KMS-11 (cell line): ENCODE data around the gene MYL5.

Experiments used
- H2AFZ ChIP-seq: fragments of 200-600 bp; sonication (generic); 2 replicates; pipeline ENCODE4 v1.6.1; 2016; ENCODE audit warnings: antibody characterized with exemption, mixed run types, low read depth
- H3K27ac ChIP-seq: fragments of 200-600 bp; sonication (generic); 2 replicates; pipeline ENCODE4 v1.6.1; 2016; ENCODE audit warnings: mild to moderate bottlenecking, mixed run types
- H3K27me3 ChIP-seq: fragments of 200-600 bp; sonication (generic); 2 replicates; pipeline ENCODE4 v1.6.1; 2017; ENCODE audit warnings: mild to moderate bottlenecking, low read depth, mixed run types, moderate library complexity; ENCODE audit not compliant: insufficient read depth
- H3K36me3 ChIP-seq: fragments of 200-600 bp; sonication (generic); 2 replicates; pipeline ENCODE4 v1.6.1; 2017; ENCODE audit warnings: mild to moderate bottlenecking, mixed run types; ENCODE audit not compliant: insufficient read depth
- H3K4me1 ChIP-seq: fragments of 200-600 bp; sonication (generic); 2 replicates; pipeline ENCODE4 v1.6.1; 2016; ENCODE audit warnings: mild to moderate bottlenecking, low read depth, mixed run types; ENCODE audit not compliant: poor library complexity, severe bottlenecking
- H3K4me2 ChIP-seq: fragments of 200-600 bp; sonication (generic); 2 replicates; pipeline ENCODE4 v1.7.0; 2016; ENCODE audit warnings: mild to moderate bottlenecking, mixed run types
- H3K4me3 ChIP-seq: fragments of 200-600 bp; sonication (generic); IDR thresholded peaks from 2 replicates; pipeline ENCODE4 v1.6.1; 2017; ENCODE audit warnings: low read depth, low read length, mixed read lengths; ENCODE audit not compliant: insufficient read depth
- H3K79me2 ChIP-seq: fragments of 200-600 bp; sonication (generic); 2 replicates; pipeline ENCODE4 v1.6.1; 2016; ENCODE audit warnings: low read depth, mixed run types; ENCODE audit not compliant: insufficient read depth
- H3K9ac ChIP-seq: fragments of 200-600 bp; sonication (generic); 2 replicates; pipeline ENCODE4 v1.6.1; 2016; ENCODE audit warnings: mild to moderate bottlenecking, mixed run types
- H4K20me1 ChIP-seq: fragments of 200-600 bp; sonication (generic); 2 replicates; pipeline ENCODE4 v1.6.1; 2016; ENCODE audit warnings: mild to moderate bottlenecking, mixed run types; ENCODE audit not compliant: insufficient read depth
- TF ChIP-seq, protein P1 (sequence below): fragments of 200-600 bp; sonication (generic); conservative IDR thresholded peaks from 2 replicates; pipeline ENCODE4 v1.6.1; 2017; ENCODE audit warnings: low read depth, mild to moderate bottlenecking, antibody characterized with exemption, low read length, moderate library complexity, mixed read lengths

Gene MYL5

DNA sequence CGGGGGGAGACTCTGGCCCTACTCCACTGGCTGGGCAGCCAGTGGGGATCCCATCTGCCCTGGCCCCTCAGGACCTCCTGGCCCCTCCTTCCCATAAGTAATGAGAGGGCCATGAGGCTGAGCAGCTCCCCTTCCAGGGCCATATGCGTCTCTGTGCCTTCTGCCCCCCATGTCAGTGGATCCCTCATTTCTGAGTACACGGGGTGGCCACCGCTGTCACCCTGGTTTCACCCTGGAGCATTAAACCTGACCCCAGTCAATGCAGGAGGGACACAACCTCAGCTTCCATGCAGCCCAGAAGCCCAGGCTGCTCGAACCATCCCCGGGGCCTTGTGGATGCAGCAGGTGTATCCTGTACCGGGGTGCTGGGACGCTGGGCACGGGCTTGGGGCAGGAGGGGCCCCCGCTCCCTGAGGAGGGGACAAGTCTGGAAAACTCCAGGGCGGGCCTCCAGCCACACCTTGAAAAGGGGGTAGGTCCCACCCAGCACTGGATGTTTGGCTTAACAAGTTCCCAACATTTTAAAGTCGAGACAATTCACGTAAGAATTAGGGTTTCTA lies 24.5 kb upstream of the MYL5 start:
- Histone ChIP-seq H3K36me3 (no peaks in the 10 kb centered on the region), H3K4me2 (no peak overlapping the region), H3K27me3 (no peaks in the 10 kb centered on the region), H3K79me2 (no peaks in the 10 kb centered on the region), H3K4me3 (no peak overlapping the region), H2AFZ (no peak overlapping the region), H3K27ac (no peak overlapping the region), H3K9ac (no peak overlapping the region), H4K20me1 (no peaks in the 10 kb centered on the region), H3K4me1 (no peaks in the 10 kb centered on the region)
- TF ChIP-seq, protein P1, sequence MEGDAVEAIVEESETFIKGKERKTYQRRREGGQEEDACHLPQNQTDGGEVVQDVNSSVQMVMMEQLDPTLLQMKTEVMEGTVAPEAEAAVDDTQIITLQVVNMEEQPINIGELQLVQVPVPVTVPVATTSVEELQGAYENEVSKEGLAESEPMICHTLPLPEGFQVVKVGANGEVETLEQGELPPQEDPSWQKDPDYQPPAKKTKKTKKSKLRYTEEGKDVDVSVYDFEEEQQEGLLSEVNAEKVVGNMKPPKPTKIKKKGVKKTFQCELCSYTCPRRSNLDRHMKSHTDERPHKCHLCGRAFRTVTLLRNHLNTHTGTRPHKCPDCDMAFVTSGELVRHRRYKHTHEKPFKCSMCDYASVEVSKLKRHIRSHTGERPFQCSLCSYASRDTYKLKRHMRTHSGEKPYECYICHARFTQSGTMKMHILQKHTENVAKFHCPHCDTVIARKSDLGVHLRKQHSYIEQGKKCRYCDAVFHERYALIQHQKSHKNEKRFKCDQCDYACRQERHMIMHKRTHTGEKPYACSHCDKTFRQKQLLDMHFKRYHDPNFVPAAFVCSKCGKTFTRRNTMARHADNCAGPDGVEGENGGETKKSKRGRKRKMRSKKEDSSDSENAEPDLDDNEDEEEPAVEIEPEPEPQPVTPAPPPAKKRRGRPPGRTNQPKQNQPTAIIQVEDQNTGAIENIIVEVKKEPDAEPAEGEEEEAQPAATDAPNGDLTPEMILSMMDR: no peak

- no peaks in the 10 kb centered on the region for H3K36me3 ChIP-seq
- TF ChIP-seq, protein P1: no peak
- H3K27me3 ChIP-seq: no peaks in the 10 kb centered on the region
- no peaks in the 10 kb centered on the region for H3K79me2 ChIP-seq
- H3K4me3 ChIP-seq: no peak overlapping the region
- H3K4me1 ChIP-seq: no peaks in the 10 kb centered on the region
- no peak overlapping the region for H3K9ac ChIP-seq
- no peak overlapping the region for H3K4me2 ChIP-seq
- no peaks in the 10 kb centered on the region for H4K20me1 ChIP-seq
- no peak overlapping the region for H2AFZ ChIP-seq
- no peak overlapping the region for H3K27ac ChIP-seq
These were observed 23.9 kb upstream of the MYL5 start for GRCh38 chr4:650461-650860.

DNA sequence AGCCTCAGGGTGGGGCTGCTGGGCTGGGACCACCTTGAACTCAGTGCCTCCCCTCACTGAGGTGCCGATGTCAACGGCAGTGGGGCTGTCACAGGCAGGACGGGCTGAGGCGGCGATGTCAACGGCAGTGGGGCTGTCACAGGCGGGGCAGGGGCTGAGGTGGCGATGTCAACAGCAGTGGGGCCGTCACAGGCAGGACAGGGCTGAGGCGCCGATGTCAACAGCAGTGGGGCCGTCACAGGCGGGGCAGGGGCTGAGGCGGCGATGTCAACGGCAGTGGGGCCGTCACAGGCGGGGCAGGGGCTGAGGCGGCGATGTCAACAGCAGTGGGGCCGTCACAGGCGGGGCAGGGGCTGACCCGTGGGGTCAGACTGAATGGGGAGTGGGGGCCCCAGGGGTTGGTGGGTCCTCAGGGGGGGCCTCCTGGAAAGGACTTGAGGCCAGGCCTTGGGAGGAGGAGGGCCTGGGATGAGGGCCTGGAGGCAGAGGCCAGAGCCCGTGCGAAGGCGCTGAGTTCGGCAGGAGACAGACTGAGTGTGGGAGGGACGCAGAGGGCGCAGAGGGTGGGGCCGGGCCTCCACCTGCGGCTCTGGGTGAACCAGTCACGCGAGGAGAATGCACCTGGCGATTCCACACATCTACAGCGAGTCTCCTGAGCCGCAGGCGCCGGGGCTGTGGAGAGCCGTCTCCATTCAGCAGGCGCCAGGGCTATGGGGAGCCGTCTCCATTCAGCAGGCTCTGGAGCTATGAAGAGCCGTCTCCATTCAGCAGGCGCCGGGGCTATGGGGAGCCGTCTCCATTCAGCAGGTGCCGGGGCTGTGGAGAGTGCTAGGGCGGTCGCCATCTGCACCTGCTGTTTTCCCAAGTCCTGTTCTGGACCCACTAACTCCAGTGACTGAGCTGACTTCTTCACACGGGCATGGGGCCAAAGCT lies 23.1 kb upstream of the MYL5 start:
- Histone ChIP-seq H3K4me2 (no peak overlapping the region), H2AFZ (no peak overlapping the region), H3K4me1 (no peaks in the 10 kb centered on the region), H3K27ac (no peak overlapping the region), H3K4me3 (no peak overlapping the region), H3K36me3 (no peaks in the 10 kb centered on the region), H4K20me1 (no peaks in the 10 kb centered on the region), H3K79me2 (no peaks in the 10 kb centered on the region), H3K27me3 (no peaks in the 10 kb centered on the region), H3K9ac (no peak overlapping the region)
- TF ChIP-seq, protein P1: no peak

- Histone ChIP-seq H3K9ac (no peak overlapping the region), H3K4me1 (no peaks in the 10 kb centered on the region), H4K20me1 (no peaks in the 10 kb centered on the region), H2AFZ (no peak overlapping the region), H3K4me3 (no peak overlapping the region), H3K4me2 (no peak overlapping the region), H3K27me3 (no peaks in the 10 kb centered on the region), H3K79me2 (no peaks in the 10 kb centered on the region), H3K27ac (no peak overlapping the region), H3K36me3 (no peaks in the 10 kb centered on the region)
- TF ChIP-seq, protein P1: no peak
These were observed 22.3 kb upstream of the MYL5 start for GRCh38 chr4:651884-652642.
